HG02571 (cell line): ENCODE data around the gene EFHD2.
"Not testable (repeated sequence)": the region's sequence is repeated elsewhere in the genome, so short reads cannot be mapped to it uniquely, and the experiment has no call there.

Source experiments
- ATAC-seq: cut with Tn5 transposase; IDR thresholded peaks from one replicate; pipeline ENCODE4 v1.9.1; 2021; ENCODE audit warnings: mild to moderate bottlenecking, moderate library complexity; ENCODE audit not compliant: unreplicated experiment

The EFHD2 gene

GRCh38 chr1:15411593-15412137 lies 2.0 kb downstream of the EFHD2 start:
- ATAC-seq: peak; percentile 40

DNA sequence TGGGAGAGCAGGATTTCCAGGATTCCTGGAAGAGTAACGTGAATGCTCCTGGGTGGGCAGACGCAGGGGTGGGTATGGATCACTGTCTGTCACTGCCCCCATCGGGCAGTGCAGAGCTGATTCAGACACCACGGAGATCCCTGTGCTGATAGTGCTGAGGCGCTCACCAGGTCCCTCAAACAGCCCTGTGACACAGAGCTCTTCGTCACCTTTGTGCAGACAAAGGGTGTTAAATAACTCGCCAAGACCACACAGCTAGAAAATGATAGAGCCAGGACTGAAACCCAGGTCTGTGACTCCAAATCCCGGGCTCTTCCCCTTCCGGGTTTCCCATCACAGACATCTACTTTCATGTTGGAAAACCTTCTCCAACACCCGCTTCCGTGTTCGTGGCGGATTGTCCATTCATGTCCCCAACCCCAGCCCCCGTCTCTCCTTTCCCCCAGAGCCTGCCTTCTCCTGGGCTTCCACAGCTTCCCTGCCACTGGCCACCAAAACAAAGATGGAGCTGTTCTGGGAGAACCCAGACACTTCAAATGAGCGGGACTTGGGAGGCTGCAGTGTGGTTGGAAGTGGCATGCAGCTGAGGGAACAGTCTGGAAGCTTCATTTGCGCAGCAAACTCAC lies 2.6 kb downstream of the EFHD2 start:
- no peak for ATAC-seq

DNA sequence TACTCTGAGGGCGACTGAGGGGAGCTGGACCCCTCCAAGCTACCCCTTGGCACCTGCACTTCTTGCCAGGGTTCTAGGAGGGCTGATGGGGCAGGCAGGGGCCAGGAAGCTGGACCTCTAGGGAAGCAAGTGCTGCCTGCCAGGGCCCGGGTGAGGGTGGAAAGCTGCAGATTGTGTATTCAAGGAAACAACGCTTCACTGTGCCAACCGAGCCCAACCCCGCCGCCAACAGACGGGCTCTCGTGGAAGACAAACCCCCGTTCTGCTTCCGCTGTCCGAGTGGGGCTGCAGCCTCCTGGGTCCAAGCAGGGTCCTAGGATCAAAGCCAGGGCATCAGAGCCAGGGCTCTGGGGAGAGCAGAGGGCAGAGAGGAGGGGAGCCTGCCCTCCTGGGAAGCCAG lies 3.2 kb downstream of the EFHD2 start:
- ATAC-seq: no peak

DNA sequence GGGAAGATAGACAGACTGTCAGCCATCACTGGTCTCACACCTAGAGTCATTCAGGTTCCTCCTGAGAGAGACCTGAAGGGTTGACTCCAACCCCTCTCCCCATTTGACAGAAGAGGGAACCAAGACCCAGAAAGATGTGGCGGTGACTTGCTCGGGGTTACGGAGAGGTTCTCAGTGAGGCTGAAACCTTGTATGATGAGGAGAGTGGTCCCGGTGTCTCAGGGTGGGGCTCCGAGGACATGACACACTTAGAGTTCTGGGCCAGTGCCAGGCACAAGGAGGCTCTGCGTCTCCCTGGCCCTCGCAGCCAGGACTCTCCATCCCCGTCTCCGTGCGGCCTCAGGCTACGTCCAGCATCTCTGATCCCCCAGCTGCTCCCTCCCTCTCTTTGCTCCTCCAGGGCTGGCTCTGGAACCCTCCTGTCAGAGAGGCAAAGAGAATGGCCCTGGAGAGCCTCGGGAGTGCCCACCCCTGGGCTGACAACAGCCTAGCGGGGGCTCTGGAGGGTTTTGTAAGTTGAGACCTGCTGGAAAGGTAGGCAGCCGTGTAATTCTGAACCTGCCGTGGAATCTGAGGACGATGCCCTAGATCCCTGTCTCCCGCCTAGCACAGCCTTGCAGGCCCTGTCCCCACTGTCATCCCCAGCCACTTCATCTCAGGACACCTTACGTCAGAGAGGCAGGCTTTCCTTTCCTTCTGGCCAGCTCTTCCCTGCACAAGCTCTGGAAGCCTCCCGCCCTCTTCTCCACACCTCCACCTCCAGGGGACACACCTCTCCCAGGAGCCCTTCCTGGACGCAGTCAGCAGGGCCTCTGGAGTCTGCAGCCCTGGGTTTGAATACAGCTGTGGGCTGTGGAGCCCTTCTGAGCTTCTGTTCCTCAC lies 4.1 kb downstream of the EFHD2 start:
- ATAC-seq: no peak

- no peak for ATAC-seq
These were observed 4.8 kb downstream of the EFHD2 start for GRCh38 chr1:15414445-15414983.

- no peak for ATAC-seq
These were observed 7.6 kb downstream of the EFHD2 start for GRCh38 chr1:15417059-15417934.

DNA sequence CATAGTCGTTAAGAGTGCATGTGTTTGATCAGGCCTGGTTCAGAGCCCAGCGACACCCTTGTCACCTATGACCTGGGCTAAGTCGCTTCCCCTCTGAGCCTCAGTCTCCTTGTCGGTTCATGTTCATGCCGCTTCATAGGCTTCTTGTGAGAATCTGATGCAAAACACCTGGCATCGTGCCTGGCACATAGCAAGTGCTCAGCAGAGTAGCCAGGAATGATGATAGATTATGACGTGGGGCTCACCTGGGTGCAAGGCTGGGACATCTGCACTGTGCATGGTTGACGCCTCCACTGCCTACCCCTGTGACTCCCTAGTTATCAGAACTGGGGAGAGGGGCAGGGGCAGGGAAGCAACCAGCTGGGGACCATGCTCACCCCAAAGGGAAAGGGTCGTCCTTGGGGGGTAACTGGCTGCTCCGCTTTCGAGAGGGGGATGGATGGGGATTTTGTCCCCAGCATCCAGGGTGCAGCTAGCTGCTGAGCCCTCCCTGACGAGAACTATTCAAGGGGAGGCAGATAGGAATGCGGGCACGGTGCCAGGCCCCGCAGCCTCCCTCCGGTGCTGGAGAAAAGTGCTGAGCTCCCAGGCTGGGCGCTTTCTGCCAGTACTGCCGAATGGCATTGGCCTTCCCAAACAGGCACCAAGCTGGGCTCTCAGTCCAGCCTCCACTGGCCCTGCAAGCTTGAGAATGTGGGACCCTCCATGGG lies 9.3 kb downstream of the EFHD2 start:
- no peak for ATAC-seq

GRCh38 chr1:15420853-15421465 lies 11.3 kb downstream of the EFHD2 start:
- ATAC-seq: no peak

DNA sequence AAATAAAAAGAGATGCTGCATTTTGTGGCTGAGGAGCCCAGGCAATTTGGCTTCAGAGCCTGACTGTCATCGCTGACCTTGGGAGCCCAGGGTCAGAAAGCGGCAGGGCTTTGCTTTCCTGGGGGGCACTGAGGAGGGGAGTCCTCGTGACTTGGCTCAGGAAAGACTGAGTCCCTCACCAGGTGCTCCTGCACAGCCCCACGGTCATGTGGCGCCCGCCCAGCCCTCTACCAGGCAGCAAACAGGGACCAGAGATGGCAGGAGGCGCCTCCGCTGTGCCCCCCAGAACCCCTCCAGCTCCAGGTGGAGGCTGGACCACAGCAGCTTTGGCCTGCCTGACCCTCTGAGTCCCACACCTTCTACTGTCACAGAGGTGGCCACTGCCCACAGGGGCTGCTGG lies 13.2 kb downstream of the EFHD2 start:
- no peak for ATAC-seq

DNA sequence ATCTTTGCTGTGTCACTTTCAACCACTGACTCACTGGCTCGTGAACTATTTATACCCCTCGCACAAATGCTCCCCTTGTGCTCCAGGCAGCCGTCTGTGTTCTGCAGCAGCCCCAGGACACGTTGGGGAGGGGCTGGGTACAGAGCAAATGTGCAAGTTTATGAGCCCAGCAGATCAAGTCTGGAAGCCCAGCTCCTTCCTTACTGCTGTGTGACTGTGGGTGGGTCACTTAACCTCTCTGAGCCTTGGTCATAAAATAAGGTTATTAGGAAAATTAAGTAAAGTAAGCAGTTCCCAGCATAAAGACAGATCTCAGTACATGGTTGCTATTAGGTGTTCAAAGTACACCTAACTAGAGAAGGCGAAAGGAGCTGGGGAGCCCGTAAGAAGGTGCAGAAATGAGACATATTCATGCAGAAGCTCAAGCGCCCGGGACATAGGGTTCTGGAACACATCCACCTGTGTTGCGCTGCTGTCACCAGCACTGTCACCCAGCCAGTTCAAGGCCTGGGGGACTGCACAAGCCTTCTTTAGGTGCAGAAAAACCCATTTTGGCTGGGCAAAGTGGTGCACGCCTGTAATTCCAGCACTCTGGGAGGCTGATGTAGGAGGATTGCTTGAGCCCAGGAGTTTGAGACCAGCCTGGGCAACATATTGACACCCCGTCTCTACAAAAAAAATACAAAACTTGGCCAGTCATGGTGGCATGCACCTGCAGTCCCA lies 13.8 kb downstream of the EFHD2 start:
- ATAC-seq: no peak

DNA sequence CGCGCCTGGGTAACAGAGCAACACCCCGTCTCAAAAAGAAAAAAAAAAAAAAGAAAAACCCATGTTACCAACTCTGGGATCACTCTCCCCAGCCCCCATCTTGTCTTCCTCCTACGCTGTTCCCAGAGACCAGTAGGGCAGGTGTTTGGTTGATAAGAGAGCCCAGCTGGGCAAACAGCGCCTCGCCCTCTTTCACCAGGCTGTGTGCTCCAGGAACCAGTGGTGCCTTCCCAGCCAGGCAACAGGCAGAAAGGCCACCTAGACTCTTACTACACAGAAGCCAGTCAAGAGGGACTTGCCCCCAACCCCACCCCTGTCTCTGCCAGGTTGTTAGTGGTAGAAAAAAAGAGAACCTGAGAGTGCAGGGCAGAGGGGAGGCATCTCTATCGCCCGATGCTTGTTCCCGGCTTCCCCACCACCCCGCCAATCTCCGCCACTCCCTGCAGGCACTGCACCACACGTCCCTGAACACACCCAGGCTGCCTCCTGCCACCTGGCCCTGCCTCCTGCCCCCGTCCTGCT lies 14.5 kb downstream of the EFHD2 start:
- no peak for ATAC-seq

- ATAC-seq: no peak
These were observed 15.3 kb downstream of the EFHD2 start for GRCh38 chr1:15424981-15425380.

DNA sequence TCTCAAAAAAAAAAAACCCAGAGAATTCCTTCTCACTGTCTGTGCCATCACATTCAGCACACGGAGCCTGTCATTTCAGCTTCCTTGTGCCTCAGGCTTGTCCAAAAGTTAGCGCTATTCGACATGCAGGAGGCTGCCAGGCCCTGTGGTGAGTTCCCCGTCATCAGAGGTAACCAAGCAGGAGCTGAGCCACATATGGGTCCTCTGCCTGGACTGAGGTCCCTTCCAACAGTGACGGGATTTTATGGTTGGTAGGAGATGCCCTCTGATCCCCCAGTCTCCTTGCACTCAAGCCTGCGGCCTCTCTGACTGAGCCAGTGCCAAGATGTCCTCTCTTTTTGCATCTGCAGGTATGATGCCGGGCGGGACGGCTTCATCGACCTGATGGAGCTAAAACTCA lies 15.8 kb downstream of the EFHD2 start:
- no peak for ATAC-seq

DNA sequence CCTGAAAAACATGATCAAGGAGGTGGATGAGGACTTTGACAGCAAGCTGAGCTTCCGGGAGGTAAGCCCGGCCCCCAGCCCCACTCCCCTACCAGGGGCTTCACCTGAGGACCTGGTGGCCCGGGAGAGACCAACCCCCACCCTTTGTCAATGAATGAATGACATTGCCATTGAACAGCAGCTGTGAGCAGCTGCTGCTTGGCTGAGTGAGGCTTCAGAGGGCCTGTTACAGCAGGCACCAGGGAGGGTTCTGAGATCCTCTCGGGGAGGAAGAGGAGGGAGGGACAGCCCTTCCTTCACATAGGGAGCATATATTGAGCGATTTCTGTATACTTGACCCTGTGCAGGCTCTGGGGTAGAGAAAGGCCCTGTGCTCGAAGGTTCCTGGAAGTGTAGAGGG lies 16.3 kb downstream of the EFHD2 start:
- ATAC-seq: no peak

DNA sequence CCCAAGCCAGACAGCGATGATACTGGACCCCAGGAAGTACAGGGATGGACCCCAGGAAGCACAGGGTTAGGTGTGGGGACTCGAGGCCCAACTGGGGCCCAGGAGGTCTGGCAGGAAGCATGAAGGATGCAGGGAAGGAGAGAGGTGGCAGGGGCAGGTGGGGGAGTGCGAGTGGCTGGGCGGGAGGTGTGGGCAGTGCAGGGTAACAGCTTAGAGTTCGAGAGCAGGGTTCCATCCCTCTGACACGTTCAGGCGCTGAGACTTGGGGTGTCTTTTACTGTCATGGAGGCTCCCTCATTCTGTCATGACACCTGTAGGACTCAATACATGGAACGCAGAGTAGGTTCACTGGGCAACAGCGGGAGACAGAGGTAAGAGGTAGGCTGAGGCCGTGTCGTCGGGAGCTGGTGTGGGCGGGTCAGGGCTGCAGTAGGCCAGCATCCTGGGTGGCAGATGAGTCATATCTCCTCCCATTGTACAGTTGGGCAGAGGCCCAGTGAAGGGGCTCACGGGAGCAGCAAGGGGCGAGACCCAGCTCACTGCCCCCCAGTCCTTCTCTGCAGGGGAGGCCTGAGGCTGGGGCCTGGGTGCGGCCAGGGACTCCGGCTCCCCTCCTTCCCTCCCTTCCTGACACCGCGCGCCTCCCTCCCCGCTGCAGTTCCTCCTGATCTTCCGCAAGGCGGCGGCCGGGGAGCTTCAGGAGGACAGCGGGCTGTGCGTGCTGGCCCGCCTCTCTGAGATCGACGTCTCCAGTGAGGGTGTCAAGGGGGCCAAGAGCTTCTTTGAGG lies 17.0 kb downstream of the EFHD2 start:
- ATAC-seq: no peak

- ATAC-seq: no peak
These were observed 17.6 kb downstream of the EFHD2 start for GRCh38 chr1:15427280-15427666.

DNA sequence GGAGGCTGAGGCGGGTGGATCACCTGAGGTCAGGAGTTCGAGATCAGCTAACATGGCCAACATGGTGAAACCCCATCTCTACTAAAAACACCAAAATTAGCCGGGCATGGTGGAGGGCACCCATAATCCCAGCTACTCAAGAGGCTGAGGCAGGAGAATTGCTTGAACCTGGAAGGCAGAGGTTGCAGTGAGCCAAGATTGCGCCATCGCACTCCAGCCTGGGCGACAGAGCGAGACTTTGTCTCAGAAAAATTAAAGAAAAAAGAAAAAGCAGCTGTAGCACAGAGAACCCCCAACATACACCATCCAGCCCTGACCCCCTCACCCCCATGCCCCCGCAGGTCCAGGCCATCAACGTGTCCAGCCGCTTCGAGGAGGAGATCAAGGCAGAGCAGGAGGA lies 18.6 kb downstream of the EFHD2 start:
- ATAC-seq: not testable (repeated sequence)

- no peak for ATAC-seq
These were observed 19.2 kb downstream of the EFHD2 start for GRCh38 chr1:15428815-15429435.
